Type B pancreatic cell (in vitro differentiated cells): Measurements from ENCODE around the gene FRMD1. TPM values are rescaled to one million over a fixed set of nuclear protein-coding genes. Genes with fewer than 3 reads are reported as not detected.

ENCODE experiments used
- DNase-seq: peaks from one replicate; pipeline ENCODE4 v3.0.0; 2021; ENCODE audit warnings: mixed read lengths; ENCODE audit not compliant: unreplicated experiment; ENCODE audit errors: extremely low spot score
- H3K27ac Mint-ChIP-seq: 2 replicates; pipeline ENCODE4 v1.8.0; 2021; ENCODE audit warnings: mild to moderate bottlenecking, mixed read lengths
- H3K27me3 Mint-ChIP-seq: 2 replicates; pipeline ENCODE4 v1.8.0; 2021; ENCODE audit warnings: mixed read lengths
- H3K36me3 Mint-ChIP-seq: 2 replicates; pipeline ENCODE4 v1.8.0; 2021; ENCODE audit warnings: mixed read lengths
- H3K4me1 Mint-ChIP-seq: one replicate; pipeline ENCODE4 v1.8.0; 2021; ENCODE audit warnings: mixed read lengths; ENCODE audit not compliant: unreplicated experiment
- H3K4me3 Mint-ChIP-seq: 2 replicates; pipeline ENCODE4 v1.8.0; 2021; ENCODE audit warnings: mild to moderate bottlenecking, mixed read lengths
- H3K9me3 Mint-ChIP-seq: 2 replicates; pipeline ENCODE4 v1.8.0; 2021; ENCODE audit warnings: mixed read lengths
- CTCF ChIP-seq: fragments of 200-600 bp; sonication (generic); conservative IDR thresholded peaks from 2 replicates; pipeline ENCODE4 v1.5.0; 2021; ENCODE audit warnings: antibody characterized with exemption, mild to moderate bottlenecking
- total RNA-seq: library from RNA; stranded (reverse); gene quantifications from 2 replicates; pipeline ENCODE4 v1.2.1, GENCODE V29; 2021; ENCODE audit warnings: low replicate concordance

Gene FRMD1
- total RNA-seq, 1 donor from 2014 or later: 0.17 TPM

- H3K36me3 Mint-ChIP-seq: no peaks in the 10 kb centered on the region
- H3K4me3 Mint-ChIP-seq: no peak overlapping the region
- no peak for DNase-seq
- no peak for TF ChIP-seq CTCF
- peaks cover 1% of the 10 kb centered on the region for H3K27me3 Mint-ChIP-seq
- H3K9me3 Mint-ChIP-seq: peaks cover 2% of the 10 kb centered on the region
- H3K27ac Mint-ChIP-seq: no peak overlapping the region
- peaks cover 17% of the 10 kb centered on the region for H3K4me1 Mint-ChIP-seq
These were observed 31.4 kb upstream of the FRMD1 start for GRCh38 chr6:168110437-168110836.

- Mint-ChIP-seq H3K27me3 (no peaks in the 10 kb centered on the region), H3K4me1 (peaks cover 24% of the 10 kb centered on the region), H3K4me3 (no peak overlapping the region), H3K36me3 (no peaks in the 10 kb centered on the region), H3K27ac (no peak overlapping the region), H3K9me3 (no peaks in the 10 kb centered on the region)
- no peak for DNase-seq
- TF ChIP-seq CTCF: no peak
These were observed 30.2 kb upstream of the FRMD1 start for GRCh38 chr6:168109171-168109570.

- TF ChIP-seq CTCF: no peak
- no peak overlapping the region for H3K27ac Mint-ChIP-seq
- H3K9me3 Mint-ChIP-seq: no peaks in the 10 kb centered on the region
- H3K27me3 Mint-ChIP-seq: peaks cover 4% of the 10 kb centered on the region
- H3K36me3 Mint-ChIP-seq: no peaks in the 10 kb centered on the region
- peaks cover 34% of the 10 kb centered on the region for H3K4me1 Mint-ChIP-seq
- H3K4me3 Mint-ChIP-seq: no peak overlapping the region
- DNase-seq: no peak
These were observed 28.4 kb upstream of the FRMD1 start for GRCh38 chr6:168107191-168107983.

- no peak for TF ChIP-seq CTCF
- DNase-seq: no peak
- H3K9me3 Mint-ChIP-seq: no peaks in the 10 kb centered on the region
- H3K36me3 Mint-ChIP-seq: no peaks in the 10 kb centered on the region
- peaks cover 35% of the 10 kb centered on the region for H3K4me1 Mint-ChIP-seq
- peaks cover 5% of the 10 kb centered on the region for H3K27me3 Mint-ChIP-seq
- no peak overlapping the region for H3K4me3 Mint-ChIP-seq
- H3K27ac Mint-ChIP-seq: no peak overlapping the region
These were observed 27.6 kb upstream of the FRMD1 start for GRCh38 chr6:168106633-168107005.

GRCh38 chr6:168105813-168106632 lies 27.0 kb upstream of the FRMD1 start:
- Mint-ChIP-seq H3K27ac (no peak overlapping the region), H3K9me3 (no peaks in the 10 kb centered on the region), H3K27me3 (peaks cover 5% of the 10 kb centered on the region), H3K4me1 (peaks cover 35% of the 10 kb centered on the region), H3K36me3 (no peaks in the 10 kb centered on the region), H3K4me3 (no peak overlapping the region)
- no peak for TF ChIP-seq CTCF
- DNase-seq: no peak
